Fibroblast of skin of abdomen (primary cell): ENCODE measurements around the gene PPP1R3C. TPM values are rescaled to one million over a fixed set of nuclear protein-coding genes. Genes with fewer than 3 reads are reported as not detected.

Experiments used
- DNase-seq: peaks from one replicate; pipeline ENCODE4 v3.0.0-alpha.2; 2013
- polyA plus RNA-seq, 2 experiments: library from polyadenylated mRNA; unstranded; fragments of 120-200 nt; gene quantifications; one replicate each; pipeline ENCODE4 v1.2.1, GENCODE V29; 2013; ENCODE audit not compliant: insufficient read length in 2 of 2

Gene PPP1R3C
- polyA plus RNA-seq (2013, experiment 1 of 2; ENCODE audit: insufficient read length) = 63.1 TPM
- polyA plus RNA-seq (2013, experiment 2 of 2; ENCODE audit: insufficient read length) = 60.0 TPM

DNA sequence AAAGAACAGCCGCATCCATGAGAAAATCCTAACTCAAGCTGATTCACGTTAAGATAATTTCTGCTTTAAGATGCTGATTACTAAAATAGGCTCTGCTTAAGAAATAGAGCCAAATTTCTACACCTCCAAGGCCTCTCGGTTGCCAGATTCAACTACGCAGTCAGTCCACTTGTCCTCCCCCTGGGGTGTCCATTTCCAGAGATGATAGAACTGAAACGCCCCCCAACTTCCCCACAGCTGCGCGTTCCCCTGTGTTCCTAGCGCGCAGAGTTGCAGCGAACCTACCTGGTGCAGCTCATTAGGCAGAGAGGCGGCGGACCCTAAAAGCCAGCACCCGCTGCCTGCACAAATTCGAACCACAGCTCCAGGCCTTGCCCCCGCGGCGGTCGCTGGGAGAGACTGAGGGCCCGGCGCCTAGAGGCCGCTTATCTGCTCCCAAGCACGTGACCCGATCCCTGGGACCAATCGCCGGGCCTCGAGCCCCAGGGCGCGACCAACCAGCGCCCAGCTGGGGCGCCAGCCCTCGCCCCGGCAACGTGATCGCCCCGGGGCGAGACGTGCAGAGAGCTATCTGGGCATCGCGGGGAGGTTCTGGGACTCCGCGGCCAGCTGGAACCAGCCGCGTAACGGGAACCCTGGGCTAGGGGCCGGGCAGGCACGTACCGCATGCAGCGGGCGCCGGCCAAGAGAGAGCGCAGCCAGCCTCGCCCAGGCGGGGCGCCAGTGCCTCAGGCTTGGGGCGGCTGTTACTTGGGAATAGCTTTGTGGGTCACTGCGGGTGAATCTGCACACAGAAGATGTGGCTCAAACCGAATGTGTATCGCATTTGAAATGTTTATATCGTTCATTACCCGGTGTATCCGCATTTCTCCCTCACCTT lies at the start of gene PPP1R3C:
Gene PPP1R3C, minus strand, starts transcription at position 401 of the 880 bp plus-strand sequence. Its CDS starts 102 bp downstream, at position 299.
- peak; percentile 95 for DNase-seq

DNA sequence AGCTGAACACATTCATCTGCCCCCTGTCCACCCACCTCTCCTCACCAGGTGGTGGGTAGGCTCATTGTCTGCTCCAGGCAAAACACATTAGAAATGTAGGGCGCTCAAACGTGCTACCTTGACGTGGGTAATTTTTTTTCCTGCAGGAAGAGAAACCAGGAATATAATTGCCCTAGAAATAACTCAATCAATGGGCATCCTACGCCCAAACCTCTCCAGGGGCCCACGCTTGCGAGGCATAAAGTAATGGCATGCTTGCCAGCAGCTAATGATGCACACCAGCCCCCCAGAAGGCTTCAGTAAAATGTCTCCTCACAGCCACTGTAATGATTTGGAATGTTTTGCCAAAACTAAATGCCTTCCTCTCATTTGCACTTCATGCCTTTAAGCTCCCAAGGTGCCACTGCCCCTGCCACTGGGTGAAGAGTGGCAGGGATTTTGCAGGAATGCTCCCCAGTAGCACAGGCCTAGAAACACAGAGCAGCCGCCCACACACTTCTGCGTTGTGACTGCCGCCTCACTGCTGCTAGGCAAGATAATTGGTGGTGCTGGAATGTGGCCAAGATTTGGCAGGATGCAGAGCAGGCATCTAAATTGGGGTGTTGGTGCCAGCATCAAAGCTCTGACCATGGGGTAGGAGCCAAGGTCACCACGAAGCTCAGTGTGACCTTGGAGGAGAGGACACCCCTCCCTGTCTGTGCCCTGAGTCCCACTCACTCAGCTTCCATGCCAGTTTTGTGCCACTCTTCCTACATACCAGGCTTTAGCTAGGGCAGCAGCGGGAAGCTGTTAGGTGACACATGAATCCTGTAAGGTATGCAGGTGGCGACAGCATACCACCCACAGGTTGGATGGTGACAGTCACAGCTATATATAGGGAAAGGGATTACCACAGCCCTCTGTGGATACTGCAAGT lies 48.7 kb upstream of the PPP1R3C start:
- no peak for DNase-seq

DNA sequence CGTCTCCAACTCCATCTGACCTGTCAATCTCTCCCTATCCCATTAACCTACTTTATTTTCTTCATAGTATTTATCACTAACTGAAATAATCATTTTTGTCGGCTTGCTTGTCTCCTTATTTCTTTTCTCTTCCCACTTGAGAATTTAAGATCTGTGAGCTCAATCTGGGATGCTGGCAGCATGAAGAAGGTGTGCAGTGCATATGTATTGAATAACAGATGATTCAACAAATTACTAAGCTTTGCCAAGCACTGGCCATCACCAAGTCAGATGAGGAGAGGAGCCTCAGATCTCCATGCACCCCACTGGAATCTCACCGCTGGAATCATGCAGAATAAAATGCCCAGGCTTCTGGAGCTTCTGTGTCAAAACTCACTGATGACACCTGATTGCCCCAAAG lies 47.6 kb upstream of the PPP1R3C start:
- no peak for DNase-seq

DNA sequence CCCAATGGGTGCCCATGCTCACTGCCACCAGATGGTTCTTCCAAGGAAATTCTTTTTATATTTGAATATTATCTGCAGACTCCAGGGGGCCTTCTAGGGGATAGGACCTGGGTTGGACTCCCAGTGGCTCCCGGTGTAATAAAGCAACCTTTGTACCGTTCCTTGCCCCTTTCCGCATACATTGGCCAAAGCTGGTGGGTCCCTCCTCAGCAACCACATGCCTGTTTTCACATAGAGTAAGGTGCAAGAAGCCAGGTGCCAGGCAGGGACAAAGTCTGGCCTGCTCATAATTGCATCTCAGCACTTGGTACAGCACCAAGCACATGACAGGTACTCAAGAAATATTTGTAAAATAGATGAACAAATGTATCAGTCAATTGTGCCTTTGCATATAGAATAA lies 46.4 kb upstream of the PPP1R3C start:
- no peak for DNase-seq

DNA sequence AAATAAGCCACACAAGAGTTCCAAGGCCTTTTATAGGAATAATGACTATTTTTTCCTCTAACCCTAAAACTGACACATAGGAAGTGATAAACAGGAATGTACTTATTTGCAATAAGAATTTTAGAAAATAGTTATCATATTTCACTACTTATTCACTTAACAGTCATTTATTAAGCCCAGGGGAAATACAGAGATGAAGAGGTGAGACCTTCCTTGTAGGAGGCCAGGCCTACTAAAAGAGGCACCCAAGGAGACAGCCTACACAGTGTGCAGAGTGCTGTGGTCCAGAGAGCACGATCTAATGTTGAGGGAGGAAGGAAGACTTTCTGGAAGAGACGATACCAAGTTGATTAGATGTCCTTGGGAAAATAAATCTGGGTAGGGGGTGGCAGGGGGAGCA lies 45.0 kb upstream of the PPP1R3C start:
- DNase-seq = no peak

DNA sequence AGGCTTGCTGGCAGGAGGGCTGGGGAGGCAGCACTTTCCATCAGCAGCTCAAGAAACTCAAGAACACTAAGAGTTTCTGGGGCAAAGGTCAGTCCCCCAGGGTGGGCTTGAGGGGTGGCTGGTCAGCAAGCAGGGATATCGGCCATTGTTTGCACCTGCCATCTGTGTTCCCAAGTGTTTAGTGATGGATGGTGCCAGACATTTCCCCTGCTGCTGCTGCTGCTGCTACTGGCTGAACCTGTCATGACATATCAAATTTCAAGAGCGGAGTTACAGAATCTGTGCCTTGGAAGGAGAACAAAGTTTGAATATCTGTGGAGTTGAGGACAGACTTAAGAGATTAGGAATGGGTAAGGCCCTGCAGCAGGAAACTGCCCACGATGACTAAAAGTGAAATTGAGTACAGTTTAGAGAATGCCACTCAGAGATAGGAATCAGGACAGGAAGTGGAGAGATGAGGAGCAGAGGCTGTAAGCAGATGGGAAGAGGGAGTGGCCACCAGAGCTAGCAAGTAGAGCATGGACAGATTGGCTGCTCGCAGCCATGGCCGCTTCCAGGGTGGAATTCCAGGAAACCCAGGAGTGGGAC lies 39.2 kb upstream of the PPP1R3C start:
- peak; percentile 66 for DNase-seq

DNA sequence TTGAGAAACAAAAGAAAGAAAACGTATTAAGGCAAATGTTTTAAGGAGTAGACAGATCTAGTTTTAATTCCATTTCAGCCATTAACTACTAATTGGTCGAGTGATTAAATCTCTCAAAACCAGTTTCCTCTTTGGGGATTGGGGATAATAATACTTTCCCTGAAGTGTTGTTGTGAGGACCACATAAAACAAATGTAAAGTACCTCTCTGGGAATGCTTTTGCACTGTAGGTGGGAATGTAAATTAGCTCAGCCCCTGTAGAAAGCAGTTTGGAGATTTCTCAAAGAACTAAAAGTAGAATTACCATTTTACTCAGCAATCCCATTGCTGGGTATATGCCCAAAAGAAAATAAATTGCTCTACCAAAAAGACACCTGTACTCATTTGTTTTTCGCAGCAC lies 36.0 kb upstream of the PPP1R3C start:
- DNase-seq = no peak

DNA sequence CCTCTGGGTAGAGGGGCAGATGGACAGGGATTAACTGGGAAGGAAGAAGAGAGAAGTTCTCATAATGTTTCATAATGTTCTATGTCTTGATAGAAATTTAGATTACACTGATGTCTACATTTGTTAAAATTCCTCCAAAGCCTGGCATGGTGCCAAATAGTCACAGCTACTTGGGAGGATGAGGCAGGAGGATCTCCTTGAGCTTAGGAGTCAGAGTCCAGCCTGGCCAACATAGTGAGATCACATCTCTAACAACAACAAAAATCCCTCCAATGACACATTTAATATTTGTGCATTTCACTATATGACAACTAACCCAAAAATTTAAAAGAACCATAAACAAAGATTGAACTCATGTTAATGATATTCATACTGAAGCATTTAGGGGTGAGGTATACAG lies 33.0 kb upstream of the PPP1R3C start:
- peak; percentile 46 for DNase-seq

DNA sequence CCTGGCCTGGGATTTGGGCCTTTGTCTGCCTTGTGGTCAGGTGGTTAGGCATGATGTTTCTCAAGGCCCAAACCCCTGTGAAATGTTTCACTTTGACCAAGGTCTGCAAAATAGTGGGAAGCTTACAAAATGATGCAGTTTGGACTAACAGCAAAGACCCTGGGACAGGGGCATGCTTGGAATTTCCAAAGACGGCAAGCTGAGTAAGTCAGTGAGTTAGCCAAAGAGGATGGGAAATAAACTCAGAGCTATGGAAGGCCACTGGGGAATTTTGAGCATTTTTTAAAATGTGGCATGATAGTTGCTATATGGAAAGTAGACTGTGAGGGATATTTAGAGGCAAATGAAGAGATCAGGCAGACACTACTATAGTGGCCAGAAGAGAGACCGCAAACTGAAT lies 31.6 kb upstream of the PPP1R3C start:
- no peak for DNase-seq

DNA sequence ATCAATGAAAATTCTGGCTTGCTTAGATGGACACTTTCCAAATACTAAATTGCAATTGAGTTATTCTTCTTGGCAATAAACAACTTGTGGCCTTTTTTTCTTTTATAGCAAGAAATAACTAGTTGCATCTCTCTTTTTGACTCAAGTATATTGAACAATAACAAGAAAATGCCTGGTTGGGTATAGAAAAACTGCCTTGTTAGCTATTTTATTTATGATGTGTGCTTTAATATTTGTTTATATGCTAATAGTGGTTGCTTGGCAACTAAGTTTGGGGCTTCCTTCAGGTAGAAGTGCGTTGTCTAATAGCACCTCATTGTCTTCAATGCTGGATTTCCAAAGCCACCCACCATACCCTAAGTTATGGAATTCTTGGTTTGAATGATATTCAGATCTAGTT lies 30.1 kb upstream of the PPP1R3C start:
- no peak for DNase-seq

DNA sequence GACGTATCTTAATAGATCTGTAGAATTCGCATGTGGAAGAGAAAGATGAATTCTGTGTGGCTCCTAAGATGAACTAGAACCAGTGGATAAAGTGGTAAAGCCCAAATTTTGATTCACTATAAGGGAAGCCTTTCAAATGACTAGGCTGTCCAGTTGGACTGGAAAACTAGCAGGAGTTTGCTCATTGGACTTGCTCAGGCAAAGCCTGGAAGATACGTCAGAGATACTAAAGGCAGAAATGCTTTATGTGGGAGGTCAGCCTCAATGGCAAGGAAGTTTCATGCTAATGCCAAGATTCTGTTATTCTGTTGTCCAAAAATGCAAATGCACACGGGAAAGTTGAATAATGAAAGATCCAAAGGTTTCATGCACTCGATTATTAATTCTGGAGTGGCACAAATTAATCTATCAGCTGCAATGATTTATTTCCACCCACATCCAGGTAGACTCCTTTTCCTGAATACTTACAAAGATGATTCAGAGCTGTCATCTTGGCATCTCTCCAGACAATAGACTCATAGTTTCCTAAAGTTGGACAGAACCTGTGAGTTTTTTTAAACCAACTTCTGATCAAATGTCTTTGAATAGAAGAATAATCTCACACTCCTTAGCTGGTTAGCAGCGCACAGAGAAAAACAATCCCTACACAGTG lies 20.5 kb upstream of the PPP1R3C start:
- peak; percentile 75 for DNase-seq

DNA sequence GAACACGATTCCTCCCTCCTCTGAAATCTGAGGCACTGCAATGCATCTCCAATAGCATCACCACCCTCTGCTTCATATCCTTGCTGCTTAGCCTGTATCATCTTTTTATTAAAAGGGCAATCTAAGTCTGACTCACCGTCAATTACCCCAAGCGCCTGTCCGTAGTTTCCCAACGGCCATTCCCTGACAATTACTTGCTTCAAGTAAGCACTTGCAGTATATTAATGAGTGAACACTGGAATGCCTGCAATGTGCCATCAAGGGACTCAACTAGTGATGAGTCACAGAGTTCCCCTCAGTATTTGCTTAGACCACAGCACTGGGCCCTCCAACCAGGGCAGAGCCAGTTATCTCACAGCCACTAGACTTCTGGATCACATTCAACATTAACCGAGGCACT lies 19.5 kb upstream of the PPP1R3C start:
- DNase-seq = peak; percentile 98

DNA sequence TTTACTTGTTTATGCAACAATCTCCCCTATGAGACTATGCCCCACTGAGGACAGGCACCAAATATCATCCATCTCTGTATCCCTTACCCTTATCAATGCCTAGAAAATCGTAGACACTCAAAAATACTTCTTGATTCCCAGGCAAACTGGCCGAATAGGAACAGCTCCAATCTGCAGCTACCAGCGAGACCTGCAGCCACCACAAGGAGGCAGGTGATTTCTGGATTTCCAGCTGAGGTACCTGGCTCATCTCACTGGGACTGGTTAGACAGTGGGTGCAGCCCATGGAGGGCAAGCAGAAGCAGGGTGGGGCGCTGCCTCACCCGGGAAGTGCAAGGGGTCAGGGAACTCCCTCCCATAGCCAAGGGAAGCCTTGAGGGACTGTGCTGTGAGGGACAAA lies 10.8 kb upstream of the PPP1R3C start:
- DNase-seq = no peak

DNA sequence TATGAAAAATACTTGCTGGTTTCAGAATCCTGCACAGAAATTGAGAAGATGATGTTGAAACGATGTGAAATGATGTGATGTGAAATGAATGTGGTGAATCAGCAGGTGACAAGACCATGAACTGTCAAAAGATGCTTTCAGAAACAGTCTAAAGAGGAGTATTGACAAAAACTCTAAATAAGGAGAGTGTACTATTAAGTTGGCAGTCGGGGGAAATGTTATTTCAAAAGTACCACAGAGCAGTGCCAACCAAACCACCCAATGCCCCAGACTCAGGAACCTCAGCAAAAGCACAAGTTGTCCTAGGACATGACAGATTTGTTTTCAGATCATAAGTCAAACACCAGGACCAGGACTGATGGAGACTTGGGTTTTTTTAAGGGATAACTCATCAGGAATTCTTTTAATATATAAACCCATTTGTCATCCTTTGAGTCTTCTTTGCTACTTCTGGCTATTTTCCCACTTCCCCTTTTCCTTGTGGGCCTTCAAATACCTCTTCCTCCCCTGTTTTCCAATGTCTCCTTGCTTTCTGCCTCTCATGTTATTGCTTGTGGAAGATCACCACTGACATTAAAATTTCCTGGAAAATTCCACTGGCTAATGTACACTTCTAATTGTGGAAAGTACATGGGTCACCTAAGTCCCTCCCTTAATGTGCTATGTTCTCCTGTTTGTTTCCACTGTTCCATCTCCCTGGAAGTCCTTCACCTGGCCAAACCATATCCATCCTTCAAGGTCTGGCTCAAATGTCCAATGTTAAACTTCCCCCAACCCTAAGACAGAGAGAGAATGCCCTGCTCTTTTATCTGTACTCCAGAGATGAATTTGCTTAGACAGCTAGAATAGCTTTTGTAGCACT lies 10.2 kb upstream of the PPP1R3C start:
- DNase-seq = peak; percentile 73

DNA sequence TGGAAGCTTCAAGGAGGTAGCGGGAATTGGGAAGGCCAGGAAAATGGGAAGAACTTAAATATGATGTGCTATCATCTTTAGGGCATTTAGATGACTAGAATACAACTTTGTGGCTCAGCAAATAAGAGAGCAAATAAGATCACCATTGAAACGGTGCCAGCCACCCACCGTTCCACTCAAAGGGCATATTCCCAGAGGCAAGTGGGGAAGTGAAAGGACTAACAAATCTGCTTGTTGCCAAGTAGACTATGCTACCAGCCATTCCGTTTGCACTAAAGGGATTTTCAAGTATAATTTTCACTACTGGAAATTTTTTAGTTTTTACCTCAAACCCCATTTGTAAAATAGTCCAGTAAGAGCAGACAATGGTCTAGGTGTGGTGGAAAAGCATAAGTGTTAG lies 4.0 kb upstream of the PPP1R3C start:
- DNase-seq = no peak

DNA sequence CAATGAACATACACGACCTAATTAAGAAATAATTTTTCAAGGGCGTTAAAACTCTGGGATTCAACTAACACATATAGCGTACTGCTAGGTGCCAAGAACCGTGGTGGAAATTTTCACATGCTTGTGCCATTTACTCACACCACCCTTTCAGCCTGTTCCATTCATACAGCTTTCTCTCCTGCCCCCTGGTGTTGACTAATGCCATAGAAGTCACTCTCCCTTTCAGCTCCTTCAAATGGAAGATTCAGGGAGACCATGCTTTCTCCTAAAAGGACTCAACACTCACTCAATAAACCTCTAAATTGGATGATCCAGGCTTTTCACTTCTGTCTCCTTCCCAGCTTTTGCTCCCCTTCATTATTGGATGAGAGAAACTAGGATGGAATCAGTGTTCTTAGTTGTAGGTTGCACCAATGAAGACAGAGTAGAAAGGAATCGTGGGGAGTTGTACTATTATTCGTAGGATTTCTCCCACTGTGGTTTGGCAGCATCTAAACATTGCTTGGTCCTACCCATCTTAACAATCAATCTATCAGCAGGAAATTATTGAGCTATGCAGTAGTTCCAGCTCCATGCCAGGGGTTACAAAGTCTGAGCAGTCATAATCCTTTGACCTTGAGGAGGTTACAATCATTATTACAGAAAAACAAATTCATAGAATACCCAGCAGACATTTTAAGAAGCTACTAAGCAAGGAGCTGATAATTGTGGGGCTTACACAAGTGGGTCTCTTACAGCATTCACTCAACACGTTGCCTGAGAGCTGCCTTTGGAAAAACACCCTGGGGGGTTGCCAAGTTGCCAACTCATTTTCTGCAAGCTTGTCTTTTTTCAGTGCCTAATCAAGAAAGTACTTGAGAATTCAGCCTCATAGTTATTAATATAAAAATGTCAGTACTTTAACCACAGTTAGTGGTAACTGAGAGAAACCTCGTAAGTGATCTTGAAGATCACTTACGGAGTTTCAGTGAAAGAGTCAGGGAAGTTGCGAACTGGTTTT lies 2.8 kb upstream of the PPP1R3C start:
- DNase-seq = peak; percentile 83

DNA sequence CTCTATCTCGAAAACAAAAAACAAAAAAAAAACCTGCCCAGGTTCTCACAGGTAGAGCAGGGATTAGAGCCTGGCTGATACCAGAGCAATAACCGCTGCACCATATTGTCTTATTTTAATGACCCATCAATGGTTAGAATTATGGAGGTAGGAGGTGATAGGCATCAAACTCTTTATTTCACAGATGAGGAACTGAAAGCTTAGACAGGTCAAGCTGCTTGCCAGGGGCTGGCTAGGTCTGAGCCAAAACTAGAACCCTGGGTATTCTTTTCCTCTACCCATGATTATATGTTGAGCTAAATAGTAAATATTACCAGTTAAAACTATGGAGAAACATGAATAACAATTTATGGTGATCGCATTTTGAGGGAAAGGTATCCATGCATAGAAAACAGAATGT lies 2.0 kb upstream of the PPP1R3C start:
- no peak for DNase-seq

DNA sequence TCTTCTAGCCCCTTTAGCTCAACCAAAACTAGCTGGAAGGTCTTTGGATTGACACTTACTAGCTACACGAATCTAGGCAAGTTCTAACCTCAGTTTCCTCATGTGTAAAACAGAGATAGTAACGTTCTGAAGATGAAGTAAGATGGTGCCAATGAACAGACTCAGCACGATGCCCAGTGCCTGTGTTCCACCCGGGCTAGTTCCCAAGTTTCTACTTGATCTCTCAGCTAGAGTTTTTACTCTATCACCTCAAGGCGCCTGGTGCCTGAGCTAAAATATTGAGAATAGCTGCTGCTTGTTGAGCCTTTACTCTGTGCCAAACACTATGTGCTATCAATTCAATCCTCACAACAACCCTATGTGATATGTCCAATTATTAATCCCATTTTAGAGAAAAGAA lies 1.4 kb upstream of the PPP1R3C start:
- DNase-seq = no peak

DNA sequence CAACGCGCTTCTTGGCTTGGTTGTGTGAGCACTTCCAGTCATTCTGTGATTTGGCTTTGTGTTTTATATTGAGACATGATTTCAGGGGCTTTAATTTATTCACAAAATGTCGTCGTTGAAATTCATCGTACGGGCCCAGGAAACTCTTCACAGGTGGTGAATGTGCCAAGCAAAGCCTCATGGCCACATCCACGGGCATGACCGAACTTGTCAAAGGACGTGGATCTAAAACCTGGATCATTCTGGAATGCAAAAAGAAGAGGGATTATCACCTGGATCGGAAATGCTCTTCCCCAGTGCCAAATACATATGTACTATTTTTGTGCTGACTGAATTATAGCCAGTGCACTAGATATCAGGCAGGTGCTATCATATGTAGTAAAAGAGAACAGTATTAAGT lies 2.2 kb downstream of the PPP1R3C start:
- no peak for DNase-seq
